Measurements from ENCODE around the gene SDF4.

Gene SDF4

DNA sequence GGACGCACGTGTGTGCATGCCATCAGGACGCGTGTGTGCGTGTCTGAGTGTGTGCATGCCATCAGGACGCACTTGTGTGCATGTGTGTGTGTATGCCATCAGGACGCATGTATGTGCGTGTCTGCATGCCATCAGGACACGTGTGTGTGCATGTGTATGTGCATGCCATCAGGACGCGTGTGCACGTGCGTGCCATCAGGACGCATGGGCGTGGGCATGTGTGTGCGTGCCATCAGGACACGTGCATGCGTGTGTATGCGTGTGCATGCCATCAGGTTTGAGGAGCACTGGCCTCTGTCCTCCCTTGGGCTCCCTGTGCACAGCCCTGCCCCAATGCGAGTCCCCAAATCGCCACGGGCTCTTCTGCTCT lies 27.3 kb upstream of the SDF4 start:
- no peak overlapping the region for H4K91ac ChIP-seq (ENCODE audit: low read depth, low read length, poor library complexity)
- peaks cover 43 to 91% of the 10 kb centered on the region in 2 donors for H3K36me3 ChIP-seq (replicated peaks in 1 of 2; ENCODE audit: control insufficient read depth in 2 of 2, insufficient read depth in 2 of 2, low read length in 2 of 2)
- H3K4me3 ChIP-seq (ENCODE audit: low read length in 2 of 2): peak overlapping the region in 1 of 2 donors; percentile 64
- H3K18ac ChIP-seq (ENCODE audit: low read length): no peak overlapping the region
- H3K27ac ChIP-seq (replicated peaks; ENCODE audit: low read length): no peak overlapping the region
- no peak overlapping the region for H3K4ac ChIP-seq (ENCODE audit: low read length)
- peaks cover 0 to 3% of the 10 kb centered on the region in 2 donors for H3K9me3 ChIP-seq (replicated peaks in 1 of 2; ENCODE audit: control insufficient read depth in 2 of 2, insufficient read depth in 1 of 2, low read depth in 1 of 2, low read length in 2 of 2)
- DNase-seq (ENCODE audit: low spot score): no peak
- peaks cover 0 to 3% of the 10 kb centered on the region in 2 donors for H3K4me1 ChIP-seq (ENCODE audit: control insufficient read depth in 2 of 2, insufficient read depth in 1 of 2, low read depth in 1 of 2, low read length in 2 of 2)
- peaks cover 16% of the 10 kb centered on the region for H3K79me1 ChIP-seq (ENCODE audit: low read depth, low read length)
- no CpG with 5 or more reads among the region's 22 CpGs for WGBS, 2 donors (ENCODE audit: extremely low coverage in 2 of 2, insufficient read length in 2 of 2, insufficient replicate concordance in 1 of 2)
- peak overlapping the region; percentile 9 for H3K23ac ChIP-seq (ENCODE audit: low read depth, low read length, poor library complexity)
- H3K4me2 ChIP-seq (ENCODE audit: insufficient read depth, low read length, poor library complexity, severe bottlenecking): no peak overlapping the region
- H2BK15ac ChIP-seq (ENCODE audit: low read length): no peak overlapping the region
- no peak overlapping the region for H3K14ac ChIP-seq (ENCODE audit: low read length)
- peak overlapping the region; percentile 73 for H3K9ac ChIP-seq (ENCODE audit: low read depth, low read length, poor library complexity)
- no peaks in the 10 kb centered on the region for H3K27me3 ChIP-seq (ENCODE audit: control insufficient read depth in 3 of 3, insufficient read depth in 3 of 3, low read depth in 1 of 3, low read length in 3 of 3)
- no peak overlapping the region for H2BK120ac ChIP-seq (ENCODE audit: low read depth, low read length)
- no peak overlapping the region for H4K8ac ChIP-seq (ENCODE audit: low read depth, low read length)
- H2BK5ac ChIP-seq (ENCODE audit: low read length): no peak overlapping the region
- H2AK5ac ChIP-seq (ENCODE audit: low read depth, low read length): no peak overlapping the region
- H2BK12ac ChIP-seq (ENCODE audit: low read length): no peak overlapping the region
- H2AFZ ChIP-seq (ENCODE audit: low read length): no peak overlapping the region

DNA sequence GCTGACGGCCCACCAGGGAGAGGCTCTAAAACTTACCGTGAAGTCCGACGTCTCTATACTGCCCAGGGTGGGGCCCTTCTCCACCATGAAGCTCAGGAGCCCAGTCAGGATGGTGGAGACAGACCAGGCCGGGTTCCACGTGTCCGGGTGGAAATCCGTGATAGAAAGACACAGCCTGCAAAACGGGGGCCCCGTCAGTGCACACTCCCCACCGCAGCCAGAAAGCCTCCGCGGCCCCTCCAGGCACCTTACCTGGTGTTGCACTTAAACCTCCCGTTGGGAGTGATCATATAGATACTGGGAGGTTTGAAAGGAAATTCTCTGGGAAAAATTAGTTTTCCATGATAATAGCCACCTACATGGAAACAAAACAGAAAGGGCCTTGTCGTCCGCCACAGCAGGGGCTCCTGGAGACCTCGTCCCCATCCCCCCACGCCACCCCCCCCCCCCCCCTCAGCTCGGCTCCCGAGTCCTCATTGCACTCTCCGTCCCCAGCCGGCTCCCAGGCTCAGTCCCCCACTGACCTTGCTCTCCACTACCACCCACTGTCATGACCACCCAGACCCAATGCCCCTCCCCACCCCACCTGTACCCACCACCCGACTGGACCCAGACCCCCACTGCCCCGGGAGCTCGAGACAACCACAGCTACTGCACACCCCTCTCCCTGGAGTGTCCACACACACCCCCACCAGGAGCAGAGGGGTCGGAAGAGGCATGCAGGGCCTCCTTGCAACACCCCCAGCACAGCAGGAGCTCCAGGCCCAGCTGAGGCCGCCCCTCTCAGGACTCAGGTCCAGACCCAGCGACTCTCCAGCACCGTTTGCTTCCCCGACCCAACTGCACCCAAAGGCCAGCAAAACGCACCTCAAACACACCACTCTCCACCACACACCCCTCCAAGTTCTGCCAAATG lies 25.4 kb upstream of the SDF4 start:
- DNase-seq (ENCODE audit: low spot score): no peak
- no peak overlapping the region for H4K8ac ChIP-seq (ENCODE audit: low read depth, low read length)
- H3K18ac ChIP-seq (ENCODE audit: low read length): no peak overlapping the region
- H3K9me3 ChIP-seq (replicated peaks in 1 of 2; ENCODE audit: control insufficient read depth in 2 of 2, insufficient read depth in 1 of 2, low read depth in 1 of 2, low read length in 2 of 2): peaks cover 0 to 3% of the 10 kb centered on the region in 2 donors
- H2AFZ ChIP-seq (ENCODE audit: low read length): no peak overlapping the region
- H3K79me1 ChIP-seq (ENCODE audit: low read depth, low read length): peaks cover 15% of the 10 kb centered on the region
- no peaks in the 10 kb centered on the region for H3K27me3 ChIP-seq (ENCODE audit: control insufficient read depth in 3 of 3, insufficient read depth in 3 of 3, low read depth in 1 of 3, low read length in 3 of 3)
- whole genome bisulfite sequencing, 2 donors (ENCODE audit: extremely low coverage in 2 of 2, insufficient read length in 2 of 2, insufficient replicate concordance in 1 of 2): no CpG with 5 or more reads among the region's 31 CpGs
- H3K36me3 ChIP-seq (replicated peaks in 1 of 2; ENCODE audit: control insufficient read depth in 2 of 2, insufficient read depth in 2 of 2, low read length in 2 of 2): peaks cover 42 to 89% of the 10 kb centered on the region in 2 donors
- no peak overlapping the region for H2BK5ac ChIP-seq (ENCODE audit: low read length)
- H3K14ac ChIP-seq (ENCODE audit: low read length): no peak overlapping the region
- H2AK5ac ChIP-seq (ENCODE audit: low read depth, low read length): no peak overlapping the region
- no peak overlapping the region for H2BK120ac ChIP-seq (ENCODE audit: low read depth, low read length)
- H3K23ac ChIP-seq (ENCODE audit: low read depth, low read length, poor library complexity): no peak overlapping the region
- H4K91ac ChIP-seq (ENCODE audit: low read depth, low read length, poor library complexity): no peak overlapping the region
- no peak overlapping the region for H3K27ac ChIP-seq (replicated peaks; ENCODE audit: low read length)
- no peak overlapping the region for H2BK12ac ChIP-seq (ENCODE audit: low read length)
- no peak overlapping the region for H3K4ac ChIP-seq (ENCODE audit: low read length)
- H3K4me3 ChIP-seq (ENCODE audit: low read length in 2 of 2): no peak overlapping the region
- H3K9ac ChIP-seq (ENCODE audit: low read depth, low read length, poor library complexity): no peak overlapping the region
- H3K4me2 ChIP-seq (ENCODE audit: insufficient read depth, low read length, poor library complexity, severe bottlenecking): no peak overlapping the region
- H2BK15ac ChIP-seq (ENCODE audit: low read length): no peak overlapping the region
- H3K4me1 ChIP-seq (ENCODE audit: control insufficient read depth in 2 of 2, insufficient read depth in 1 of 2, low read depth in 1 of 2, low read length in 2 of 2): peaks cover 0 to 3% of the 10 kb centered on the region in 2 donors

DNA sequence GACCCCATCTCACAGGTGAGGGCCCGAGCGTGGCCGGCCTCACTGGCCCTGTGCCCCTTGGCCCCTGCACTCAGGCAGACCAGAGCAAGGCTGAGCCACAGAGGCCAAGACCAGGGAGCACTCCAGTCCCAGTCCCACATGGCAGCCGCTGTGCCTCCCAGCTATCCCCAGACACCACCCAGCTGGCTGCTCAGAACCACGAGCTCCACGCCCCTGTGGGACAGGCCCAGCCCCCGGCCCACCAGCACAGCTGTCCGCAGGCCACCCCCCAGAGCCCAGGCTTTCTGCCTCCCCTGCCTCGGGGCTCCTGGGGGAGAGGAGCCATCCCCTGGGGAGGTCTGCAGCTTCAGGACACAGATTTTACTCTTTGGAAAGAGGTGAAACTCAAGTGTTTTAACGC lies 23.8 kb upstream of the SDF4 start:
- Histone ChIP-seq H2BK15ac (ENCODE audit: low read length) (no peak overlapping the region), H3K79me1 (ENCODE audit: low read depth, low read length) (peaks cover 15% of the 10 kb centered on the region), H3K27ac (replicated peaks; ENCODE audit: low read length) (no peak overlapping the region), H2BK5ac (ENCODE audit: low read length) (no peak overlapping the region), H3K4me2 (ENCODE audit: insufficient read depth, low read length, poor library complexity, severe bottlenecking) (no peak overlapping the region), H4K8ac (ENCODE audit: low read depth, low read length) (no peak overlapping the region), H3K4ac (ENCODE audit: low read length) (no peak overlapping the region), H3K9me3 (replicated peaks in 1 of 2; ENCODE audit: control insufficient read depth in 2 of 2, insufficient read depth in 1 of 2, low read depth in 1 of 2, low read length in 2 of 2) (peaks cover 0 to 3% of the 10 kb centered on the region in 2 donors), H2BK12ac (ENCODE audit: low read length) (no peak overlapping the region), H2BK120ac (ENCODE audit: low read depth, low read length) (no peak overlapping the region), H4K91ac (ENCODE audit: low read depth, low read length, poor library complexity) (no peak overlapping the region), H3K14ac (ENCODE audit: low read length) (no peak overlapping the region), H2AFZ (ENCODE audit: low read length) (no peak overlapping the region), H3K18ac (ENCODE audit: low read length) (no peak overlapping the region), H3K27me3 (ENCODE audit: control insufficient read depth in 3 of 3, insufficient read depth in 3 of 3, low read depth in 1 of 3, low read length in 3 of 3) (no peaks in the 10 kb centered on the region), H3K4me1 (ENCODE audit: control insufficient read depth in 2 of 2, insufficient read depth in 1 of 2, low read depth in 1 of 2, low read length in 2 of 2) (peaks cover 2 to 3% of the 10 kb centered on the region in 2 donors), H2AK5ac (ENCODE audit: low read depth, low read length) (no peak overlapping the region), H3K4me3 (ENCODE audit: low read length in 2 of 2) (peak overlapping the region in 1 of 2 donors; percentile 43), H3K9ac (ENCODE audit: low read depth, low read length, poor library complexity) (no peak overlapping the region), H3K23ac (ENCODE audit: low read depth, low read length, poor library complexity) (no peak overlapping the region), H3K36me3 (replicated peaks in 1 of 2; ENCODE audit: control insufficient read depth in 2 of 2, insufficient read depth in 2 of 2, low read length in 2 of 2) (peaks cover 33 to 73% of the 10 kb centered on the region in 2 donors)
- no peak for DNase-seq (ENCODE audit: low spot score)
- WGBS, 2 donors (ENCODE audit: extremely low coverage in 2 of 2, insufficient read length in 2 of 2, insufficient replicate concordance in 1 of 2): no CpG with 5 or more reads among the region's 10 CpGs

DNA sequence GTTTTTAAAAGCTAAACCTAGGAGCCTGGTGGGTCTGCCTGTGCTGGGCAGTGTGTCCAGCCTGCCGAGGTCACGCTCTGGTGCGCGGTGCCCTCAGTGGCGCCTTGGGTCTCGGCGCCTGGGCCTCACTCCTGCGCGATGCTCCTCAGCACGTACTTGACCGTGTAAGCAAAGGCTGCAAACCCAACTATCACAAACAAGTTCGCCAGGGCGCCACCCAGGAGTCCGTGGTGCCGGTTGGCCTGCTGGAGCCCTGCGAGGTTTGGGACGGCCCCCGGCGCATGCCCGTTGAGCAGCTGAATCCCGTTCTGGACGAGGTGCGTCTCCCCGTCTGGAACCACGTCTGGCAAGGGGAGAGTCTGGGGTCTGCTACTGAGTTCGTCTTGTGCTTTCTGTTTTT lies 23.3 kb upstream of the SDF4 start:
- no peak overlapping the region for H3K4ac ChIP-seq (ENCODE audit: low read length)
- H3K14ac ChIP-seq (ENCODE audit: low read length): no peak overlapping the region
- H3K9me3 ChIP-seq (replicated peaks in 1 of 2; ENCODE audit: control insufficient read depth in 2 of 2, insufficient read depth in 1 of 2, low read depth in 1 of 2, low read length in 2 of 2): peaks cover 0 to 3% of the 10 kb centered on the region in 2 donors
- WGBS, 2 donors (ENCODE audit: extremely low coverage in 2 of 2, insufficient read length in 2 of 2, insufficient replicate concordance in 1 of 2): no CpG with 5 or more reads among the region's 26 CpGs
- no peak overlapping the region for H2BK5ac ChIP-seq (ENCODE audit: low read length)
- H2BK120ac ChIP-seq (ENCODE audit: low read depth, low read length): no peak overlapping the region
- H3K23ac ChIP-seq (ENCODE audit: low read depth, low read length, poor library complexity): no peak overlapping the region
- H3K18ac ChIP-seq (ENCODE audit: low read length): no peak overlapping the region
- no peaks in the 10 kb centered on the region for H3K27me3 ChIP-seq (ENCODE audit: control insufficient read depth in 3 of 3, insufficient read depth in 3 of 3, low read depth in 1 of 3, low read length in 3 of 3)
- no peak overlapping the region for H4K8ac ChIP-seq (ENCODE audit: low read depth, low read length)
- H2BK15ac ChIP-seq (ENCODE audit: low read length): no peak overlapping the region
- H3K4me2 ChIP-seq (ENCODE audit: insufficient read depth, low read length, poor library complexity, severe bottlenecking): no peak overlapping the region
- H3K36me3 ChIP-seq (replicated peaks in 1 of 2; ENCODE audit: control insufficient read depth in 2 of 2, insufficient read depth in 2 of 2, low read length in 2 of 2): peaks cover 27 to 68% of the 10 kb centered on the region in 2 donors
- no peak overlapping the region for H3K27ac ChIP-seq (replicated peaks; ENCODE audit: low read length)
- no peak overlapping the region for H3K4me3 ChIP-seq (ENCODE audit: low read length in 2 of 2)
- H2BK12ac ChIP-seq (ENCODE audit: low read length): no peak overlapping the region
- H2AK5ac ChIP-seq (ENCODE audit: low read depth, low read length): no peak overlapping the region
- no peak overlapping the region for H4K91ac ChIP-seq (ENCODE audit: low read depth, low read length, poor library complexity)
- peaks cover 15% of the 10 kb centered on the region for H3K79me1 ChIP-seq (ENCODE audit: low read depth, low read length)
- no peak for DNase-seq (ENCODE audit: low spot score)
- H2AFZ ChIP-seq (ENCODE audit: low read length): no peak overlapping the region
- peaks cover 2 to 3% of the 10 kb centered on the region in 2 donors for H3K4me1 ChIP-seq (ENCODE audit: control insufficient read depth in 2 of 2, insufficient read depth in 1 of 2, low read depth in 1 of 2, low read length in 2 of 2)
- H3K9ac ChIP-seq (ENCODE audit: low read depth, low read length, poor library complexity): no peak overlapping the region

All from neuronal stem cell (in vitro differentiated cells).